SK-N-SH (cell line): Measurements from ENCODE around the gene SCTR. TPM values are rescaled to one million over a fixed set of nuclear protein-coding genes. Genes with fewer than 3 reads are reported as not detected.

ENCODE experiments used
- CTCF ChIA-PET: fragments of 300-600, 350-600 bp; formaldehyde crosslinking; extraction: SDS; loops from one replicate; lab custom pipeline; 2021; lab: Yijun Ruan, JAX
- POLR2A ChIA-PET: fragments of 350-600 bp; sonication (Branson Sonifier 250); formaldehyde crosslinking; extraction: SDS; loops from one replicate; lab custom pipeline; 2020; ENCODE audit warnings: antibody characterized with exemption, inconsistent platforms; lab: Yijun Ruan, JAX
- DNase-seq: peaks from one replicate; pipeline ENCODE4 v3.0.0; 2012
- H2AFZ ChIP-seq: fragments of 200-600 bp; sonication (generic); 2 replicates; pipeline ENCODE4 v1.8.1; 2016; ENCODE audit warnings: antibody characterized with exemption, mild to moderate bottlenecking, low read depth
- H3F3A ChIP-seq: fragments of 200-600 bp; sonication (generic); replicated peaks from 2 replicates; pipeline ENCODE3; 2016; ENCODE audit warnings: antibody characterized with exemption, mild to moderate bottlenecking; ENCODE audit not compliant: insufficient read depth
- H3K27ac ChIP-seq, 2 experiments: fragments of 200-500 bp in 1 of 2; fragments of 200-600 bp in 1 of 2; sonication (Bioruptor generic) in 1 of 2; sonication (generic), shearing (Covaris generic) in 1 of 2; 2 replicates each; pipeline versions ENCODE4 v1.5.1 to v1.6.1; 2014 to 2016; ENCODE audit warnings: low read depth in 2 of 2, inconsistent platforms in 1 of 2, low read length in 1 of 2, mild to moderate bottlenecking in 1 of 2, mixed read lengths in 1 of 2
- H3K27me3 ChIP-seq: fragments of 200-600 bp; sonication (generic), shearing (Covaris generic); 2 replicates; pipeline ENCODE4 v1.6.1; 2016; ENCODE audit warnings: mixed run types; ENCODE audit not compliant: insufficient read depth
- H3K36me3 ChIP-seq, 2 experiments: fragments of 200-500 bp in 1 of 2; fragments of 200-600 bp in 1 of 2; sonication (Bioruptor generic) in 1 of 2; sonication (generic) in 1 of 2; replicated peaks in 1 of 2; 2 replicates each; pipeline versions ENCODE3 to v1.5.1; 2014 to 2016; ENCODE audit warnings: low read length in 1 of 2, mild to moderate bottlenecking in 1 of 2; ENCODE audit not compliant: insufficient read depth in 2 of 2, control insufficient read depth in 1 of 2
- H3K4me1 ChIP-seq, 2 experiments: fragments of 200-500 bp in 1 of 2; fragments of 200-600 bp in 1 of 2; sonication (Bioruptor generic) in 1 of 2; sonication (generic), shearing (Covaris generic) in 1 of 2; 2 replicates each; pipeline versions ENCODE4 v1.5.1 to v1.6.1; 2014 to 2016; ENCODE audit warnings: low read depth in 1 of 2, low read length in 1 of 2, mixed run types in 1 of 2; ENCODE audit not compliant: insufficient read depth in 2 of 2, control insufficient read depth in 1 of 2
- H3K4me2 ChIP-seq: fragments of 200-600 bp; sonication (generic), shearing (Covaris generic); 2 replicates; pipeline ENCODE4 v1.6.1; 2017; ENCODE audit warnings: mixed run types
- H3K4me3 ChIP-seq, 2 experiments: fragments of 200-500 bp in 1 of 2; fragments of 200-600 bp in 1 of 2; sonication (Bioruptor generic) in 1 of 2; sonication (generic), shearing (Covaris generic) in 1 of 2; 2 replicates each; pipeline versions ENCODE4 v1.5.1 to v1.8.1; 2014 to 2016; ENCODE audit warnings: low read depth in 2 of 2, inconsistent platforms in 1 of 2, low read length in 1 of 2, mild to moderate bottlenecking in 1 of 2, mixed read lengths in 1 of 2, moderate library complexity in 1 of 2
- H3K79me2 ChIP-seq: fragments of 200-600 bp; sonication (generic); 2 replicates; pipeline ENCODE4 v1.8.1; 2017; ENCODE audit warnings: mild to moderate bottlenecking; ENCODE audit not compliant: insufficient read depth
- H3K9ac ChIP-seq: fragments of 200-600 bp; sonication (generic); 2 replicates; pipeline ENCODE4 v1.6.1; 2017; ENCODE audit warnings: mixed run types
- H3K9me2 ChIP-seq: fragments of 200-600 bp; sonication (generic); 2 replicates; pipeline ENCODE4 v1.6.1; 2017; ENCODE audit warnings: mixed run types
- H3K9me3 ChIP-seq: fragments of 200-600 bp; sonication (generic); 2 replicates; pipeline ENCODE4 v1.6.1; 2017; ENCODE audit warnings: mixed run types, mild to moderate bottlenecking, moderate library complexity
- H4K20me1 ChIP-seq: fragments of 200-600 bp; sonication (generic); 2 replicates; pipeline ENCODE4 v1.6.1; 2017; ENCODE audit warnings: mild to moderate bottlenecking, mixed run types; ENCODE audit not compliant: insufficient read depth
- CTCF ChIP-seq: fragments of 200-600 bp; sonication (generic); IDR thresholded peaks from 2 replicates; pipeline ENCODE4 v1.6.1; 2017; ENCODE audit warnings: antibody characterized with exemption, mild to moderate bottlenecking, moderate library complexity
- EP300 ChIP-seq, 2 experiments: IDR thresholded peaks; 2 replicates each; pipeline versions ENCODE4 v1.4.0 to v1.6.1; 2012; ENCODE audit warnings: borderline replicate concordance in 1 of 2, low read depth in 1 of 2, low read length in 1 of 2
- FOSL2 ChIP-seq: IDR thresholded peaks from 2 replicates; pipeline ENCODE4 v1.4.0; 2012; ENCODE audit warnings: low read depth, mild to moderate bottlenecking, moderate library complexity, borderline replicate concordance
- FOXJ3 ChIP-seq: sonication (generic); formaldehyde crosslinking; IDR thresholded peaks from 2 replicates; pipeline ENCODE4 v1.5.1; 2020; ENCODE audit warnings: mild to moderate bottlenecking, missing genetic modification reagents
- GATA2 ChIP-seq: sonication (generic); formaldehyde crosslinking; IDR thresholded peaks from 2 replicates; pipeline ENCODE4 v1.5.0; 2020; ENCODE audit warnings: mild to moderate bottlenecking, missing genetic modification reagents
- JUND ChIP-seq: IDR thresholded peaks from 2 replicates; pipeline ENCODE4 v1.4.0; 2012
- MAX ChIP-seq: IDR thresholded peaks from 2 replicates; pipeline ENCODE4 v1.4.0; 2012; ENCODE audit warnings: low read depth
- MEF2A ChIP-seq: IDR thresholded peaks from 2 replicates; pipeline ENCODE4 v1.4.0; 2012; ENCODE audit warnings: low read depth, borderline replicate concordance
- MXI1 ChIP-seq: IDR thresholded peaks from 2 replicates; pipeline ENCODE4 v1.6.1; 2012; ENCODE audit warnings: mild to moderate bottlenecking, low read depth, low read length, improper control_type of control experiment
- NFIC ChIP-seq: IDR thresholded peaks from 2 replicates; pipeline ENCODE4 v1.4.0; 2012; ENCODE audit warnings: borderline replicate concordance
- NRF1 ChIP-seq: IDR thresholded peaks from 2 replicates; pipeline ENCODE4 v1.6.1; 2012; ENCODE audit warnings: low read depth, mild to moderate bottlenecking, low read length
- RAD21 ChIP-seq: IDR thresholded peaks from 2 replicates; pipeline ENCODE4 v1.6.1; 2012; ENCODE audit warnings: mild to moderate bottlenecking, low read length
- RXRA ChIP-seq: IDR thresholded peaks from 2 replicates; pipeline ENCODE4 v1.4.0; 2012; ENCODE audit warnings: low read depth, mild to moderate bottlenecking, borderline replicate concordance
- SIN3A ChIP-seq: IDR thresholded peaks from 2 replicates; pipeline ENCODE4 v1.6.1; 2012; ENCODE audit warnings: low read depth, mild to moderate bottlenecking, low read length, moderate library complexity, borderline replicate concordance
- SMC3 ChIP-seq: IDR thresholded peaks from 2 replicates; pipeline ENCODE4 v1.6.1; 2012; ENCODE audit warnings: low read depth, low read length, improper control_type of control experiment
- USF1 ChIP-seq: IDR thresholded peaks from 2 replicates; pipeline ENCODE4 v1.4.0; 2012; ENCODE audit warnings: low read depth, borderline replicate concordance
- YY1 ChIP-seq: IDR thresholded peaks from 2 replicates; pipeline ENCODE4 v1.4.0; 2012; ENCODE audit warnings: low read depth, mild to moderate bottlenecking
- ZBTB33 ChIP-seq: IDR thresholded peaks from 2 replicates; pipeline ENCODE4 v1.4.0; 2012; ENCODE audit warnings: low read depth, borderline replicate concordance
- WGBS: methylation state at CpG from one replicate; pipeline ENCODE4 v1.1.6; 2017; ENCODE audit warnings: low lambda C conversion rate; 5-methylcytosine and 5-hydroxymethylcytosine counted together
- polyA plus RNA-seq, 3 experiments: library from polyadenylated mRNA; depleted of rRNA; stranded (reverse); fragments of >200 nt; gene quantifications; 2 replicates each; pipeline ENCODE4 v1.2.3, GENCODE V29; 2012

SCTR gene
- polyA plus RNA-seq, 1 of the 3 experiments (the other 2 are of a cell fraction): not detected

GRCh38 chr2:119483395-119483753, 40.9 kb downstream of the SCTR start:
- Histone ChIP-seq H3K79me2 (no peaks in the 10 kb centered on the region), H3K4me3 (no peak overlapping the region), H3K27ac (peak overlapping the region in 1 of 2 experiments; percentile 95; a peak in 2 of 4 replicates), H4K20me1 (no peaks in the 10 kb centered on the region), H2AFZ (no peak overlapping the region), H3K9me2 (no peaks in the 10 kb centered on the region), H3K36me3 (no peaks in the 10 kb centered on the region), H3K27me3 (no peaks in the 10 kb centered on the region), H3K4me2 (no peak overlapping the region), H3F3A (no peaks in the 10 kb centered on the region), H3K9me3 (no peaks in the 10 kb centered on the region), H3K4me1 (peaks cover 0 to 65% of the 10 kb centered on the region in 2 experiments; a peak in 1 of 4 replicates), H3K9ac (no peak overlapping the region)
- no peak for TF ChIP-seq SIN3A
- TF ChIP-seq MEF2A: no peak
- no peak for TF ChIP-seq SMC3
- TF ChIP-seq YY1: no peak
- TF ChIP-seq NRF1: no peak
- no peak for TF ChIP-seq FOSL2
- TF ChIP-seq JUND: no peak
- TF ChIP-seq EP300 (IDR thresholded peaks at IDR 0.05; ENCODE audit: borderline replicate concordance in 1 of 2, low read depth in 1 of 2, low read length in 1 of 2): no peak
- TF ChIP-seq RXRA: no peak
- POLR2A ChIA-PET: no interaction called here
- no peak for DNase-seq
- CTCF ChIA-PET: interaction anchor here (0.7 to 1.4 kb wide), 5 partner anchors 8 to 692 kb away, joined by 3 to 5 read pairs (median 3); partner anchors contain the start of gene CFAP221
- WGBS: 76% methylated on average over 3 of the region's 5 CpGs

- Histone ChIP-seq H4K20me1 (no peaks in the 10 kb centered on the region), H3K9me2 (no peaks in the 10 kb centered on the region), H3K27me3 (no peaks in the 10 kb centered on the region), H3K4me1 (peaks cover 0 to 65% of the 10 kb centered on the region in 2 experiments; a peak in 1 of 4 replicates), H3K79me2 (no peaks in the 10 kb centered on the region), H3K27ac (peak overlapping the region in 1 of 2 experiments; percentile 95; a peak in 2 of 4 replicates), H3F3A (no peaks in the 10 kb centered on the region), H2AFZ (no peak overlapping the region), H3K4me2 (no peak overlapping the region), H3K36me3 (no peaks in the 10 kb centered on the region), H3K9ac (no peak overlapping the region), H3K9me3 (no peaks in the 10 kb centered on the region), H3K4me3 (no peak overlapping the region)
- ChIA-PET CTCF (interaction anchor here (0.7 to 1.4 kb wide), 5 partner anchors 9 to 692 kb away, joined by 3 to 5 read pairs (median 3); partner anchors contain the start of gene TMEM37), POLR2A (no interaction called here)
- DNase-seq: peak; percentile 71
- WGBS: 40% methylated on average over 6 of the region's 20 CpGs
- TF ChIP-seq USF1 (no peak), NFIC (no peak), GATA2 (CRISPR knock-in tag) (no peak), MXI1 (peak; percentile 31; the same call in 1 of the 2 replicates), ZBTB33 (no peak), SMC3 (no peak), SIN3A (no peak), NRF1 (no peak), YY1 (no peak), FOXJ3 (CRISPR knock-in tag) (0 out of 2 replicates have a peak, but pooled peaks have one; percentile 50), MAX (no peak), FOSL2 (no peak), EP300 (IDR thresholded peaks at IDR 0.05; ENCODE audit: borderline replicate concordance in 1 of 2, low read depth in 1 of 2, low read length in 1 of 2) (peak in 1 of 2 experiments; percentile 79; a peak in 2 of 4 replicates), CTCF (no peak), RAD21 (no peak), JUND (no peak)
Observed at GRCh38 chr2:119482481-119483394, 41.5 kb downstream of the SCTR start.
